DOHH2 (cell line): Measurements from ENCODE around the gene CNTNAP2.

Experiments used
- CTCF ChIP-seq: fragments of 200-600 bp; sonication (generic); IDR thresholded peaks from one replicate; pipeline ENCODE4 v1.5.1; 2014; ENCODE audit warnings: antibody characterized with exemption, mild to moderate bottlenecking, low read depth, low read length; ENCODE audit not compliant: poor library complexity, severe bottlenecking
- EZH2phosphoT487 ChIP-seq: fragments of 200-600 bp; sonication (generic); IDR thresholded peaks from 2 replicates; pipeline ENCODE4 v1.6.1; 2017; ENCODE audit warnings: borderline replicate concordance, mild to moderate bottlenecking, antibody characterized with exemption, low read length, moderate library complexity, mixed read lengths

- TF ChIP-seq CTCF: no peak
- no peak for TF ChIP-seq EZH2phosphoT487
These were observed 2296.1 kb downstream of the CNTNAP2 start for GRCh38 chr7:148412691-148413090.
